Measurements from ENCODE around the gene GAB2.
"Not testable (repeated sequence)": the region's sequence is repeated elsewhere in the genome, so short reads cannot be mapped to it uniquely, and the experiment has no call there.

GAB2 gene, protein sequence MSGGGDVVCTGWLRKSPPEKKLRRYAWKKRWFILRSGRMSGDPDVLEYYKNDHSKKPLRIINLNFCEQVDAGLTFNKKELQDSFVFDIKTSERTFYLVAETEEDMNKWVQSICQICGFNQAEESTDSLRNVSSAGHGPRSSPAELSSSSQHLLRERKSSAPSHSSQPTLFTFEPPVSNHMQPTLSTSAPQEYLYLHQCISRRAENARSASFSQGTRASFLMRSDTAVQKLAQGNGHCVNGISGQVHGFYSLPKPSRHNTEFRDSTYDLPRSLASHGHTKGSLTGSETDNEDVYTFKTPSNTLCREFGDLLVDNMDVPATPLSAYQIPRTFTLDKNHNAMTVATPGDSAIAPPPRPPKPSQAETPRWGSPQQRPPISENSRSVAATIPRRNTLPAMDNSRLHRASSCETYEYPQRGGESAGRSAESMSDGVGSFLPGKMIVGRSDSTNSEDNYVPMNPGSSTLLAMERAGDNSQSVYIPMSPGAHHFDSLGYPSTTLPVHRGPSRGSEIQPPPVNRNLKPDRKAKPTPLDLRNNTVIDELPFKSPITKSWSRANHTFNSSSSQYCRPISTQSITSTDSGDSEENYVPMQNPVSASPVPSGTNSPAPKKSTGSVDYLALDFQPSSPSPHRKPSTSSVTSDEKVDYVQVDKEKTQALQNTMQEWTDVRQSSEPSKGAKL

DNA sequence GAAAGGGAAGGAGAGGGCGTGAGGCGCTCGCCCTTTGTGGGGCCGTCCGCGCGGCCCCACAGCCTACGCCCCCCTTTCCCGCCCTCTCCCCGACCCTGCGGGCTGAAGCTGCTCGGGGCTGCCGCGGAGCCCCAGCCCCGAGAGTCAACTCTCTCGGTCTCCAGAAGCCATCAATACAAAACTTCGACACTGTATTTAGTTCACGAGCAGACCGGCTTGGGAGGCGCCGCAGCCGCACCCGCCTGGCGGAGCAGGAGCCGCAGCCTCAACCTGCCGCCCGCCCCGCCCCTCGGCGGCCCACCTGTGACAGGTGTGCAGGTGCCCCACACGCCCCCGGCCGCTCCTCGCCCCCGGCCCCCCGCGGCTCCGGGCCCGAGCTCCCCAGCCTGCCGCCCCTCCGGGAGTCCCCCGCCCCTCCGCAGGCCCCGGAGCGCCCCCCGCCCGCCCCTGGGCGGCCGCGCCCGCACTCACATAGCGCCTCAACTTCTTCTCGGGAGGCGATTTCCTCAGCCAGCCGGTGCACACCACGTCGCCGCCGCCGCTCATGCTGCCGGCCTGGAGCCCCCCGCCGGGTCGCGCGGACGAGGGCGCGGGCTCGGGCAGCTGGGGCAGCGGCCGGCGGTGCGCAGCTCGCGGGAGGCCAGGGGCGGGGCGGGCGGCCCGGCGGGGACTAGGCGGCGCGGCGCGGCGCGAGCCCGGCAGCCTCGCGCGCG lies at the start of gene GAB2:
TSS of gene GAB2 (minus strand) at position 646 of the 713 bp plus-strand sequence. CDS start at position 546, 100 bp downstream.
- no peak for DNase-seq (ENCODE audit: low read depth)

GRCh38 chr11:78467370-78467769 lies 49.8 kb upstream of the GAB2 start:
- no peak for DNase-seq (ENCODE audit: low read depth)

DNA sequence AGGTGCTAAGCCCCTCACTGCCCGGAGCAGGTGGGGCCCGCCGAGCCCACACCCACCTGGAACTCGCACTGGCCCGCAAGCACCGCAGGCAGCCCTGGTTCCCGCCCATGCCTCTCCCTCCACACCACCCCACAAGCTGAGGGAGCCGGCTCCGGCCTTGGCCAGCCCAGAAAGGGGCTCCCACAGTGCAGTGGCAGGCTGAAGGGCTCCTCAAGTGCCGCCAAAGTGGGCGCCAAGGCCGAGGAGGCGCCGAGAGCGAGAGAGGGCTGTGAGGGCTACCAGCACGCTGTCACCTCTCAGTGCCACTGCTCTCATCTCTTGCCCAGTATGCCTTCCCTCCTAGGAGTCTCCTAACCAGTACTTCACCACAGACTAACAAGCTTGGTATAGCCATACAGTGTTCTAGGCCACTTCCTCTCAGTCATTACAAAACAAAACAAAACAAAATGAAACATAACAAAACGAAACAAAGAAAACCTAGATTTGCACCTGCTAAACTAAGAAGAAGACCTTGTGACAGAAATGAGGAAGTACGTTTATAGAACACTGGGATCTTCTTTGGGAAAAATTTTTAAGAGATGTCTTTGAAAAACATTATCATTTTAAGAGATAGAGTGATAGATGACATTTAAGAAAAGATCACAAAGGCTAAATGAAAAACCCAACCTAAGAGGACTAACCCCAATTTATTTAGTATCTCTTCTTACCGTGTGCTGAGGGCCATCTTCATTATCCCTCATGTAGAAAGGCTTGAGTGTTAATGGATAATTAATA lies 47.7 kb upstream of the GAB2 start:
- DNase-seq (ENCODE audit: low read depth) = peak; percentile 0

- DNase-seq (ENCODE audit: low read depth) = not testable (repeated sequence)
Measured at GRCh38 chr11:78464787-78465168, 47.2 kb upstream of the GAB2 start.

DNA sequence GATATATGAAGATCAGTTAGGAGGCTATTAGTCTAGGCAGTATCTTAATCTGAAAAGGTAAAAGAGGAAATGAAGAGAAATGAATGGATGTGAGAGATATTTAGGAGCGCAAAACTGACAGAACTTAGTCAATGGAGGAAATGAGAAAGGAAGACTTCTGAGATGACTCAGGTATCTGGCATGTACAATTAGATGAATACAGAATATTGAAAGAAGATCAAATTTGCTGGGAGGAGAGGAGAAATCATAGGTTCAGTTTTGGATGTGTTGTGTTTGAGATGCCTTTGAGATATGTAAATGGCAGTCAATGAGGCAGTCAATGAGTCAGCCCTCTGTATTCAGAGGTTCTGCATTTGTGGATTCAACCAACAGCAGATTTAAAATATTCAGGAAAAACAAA lies 42.9 kb upstream of the GAB2 start:
- DNase-seq (ENCODE audit: low read depth) = no peak

DNA sequence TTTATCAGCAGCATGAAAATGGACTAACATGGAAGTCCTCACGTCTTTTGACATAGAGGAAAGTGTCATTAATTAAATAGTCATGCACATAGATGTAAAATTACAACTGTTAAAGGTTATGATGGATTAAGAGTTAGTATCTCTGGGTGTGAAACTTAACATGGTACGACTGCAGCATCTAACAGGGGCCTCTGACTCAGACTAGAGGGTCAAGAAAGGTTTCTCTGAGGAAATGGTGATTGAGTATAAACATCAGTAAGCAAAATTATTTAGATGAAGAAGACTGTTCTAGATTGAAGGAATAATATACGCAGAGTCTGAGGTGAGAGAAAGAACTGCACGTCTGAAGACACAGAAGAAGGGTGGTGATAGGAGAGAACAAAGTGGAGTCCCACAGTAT lies 42.1 kb upstream of the GAB2 start:
- no peak for DNase-seq (ENCODE audit: low read depth)

- DNase-seq (ENCODE audit: low read depth) = no peak
Measured at GRCh38 chr11:78457448-78457847, 39.8 kb upstream of the GAB2 start.

DNA sequence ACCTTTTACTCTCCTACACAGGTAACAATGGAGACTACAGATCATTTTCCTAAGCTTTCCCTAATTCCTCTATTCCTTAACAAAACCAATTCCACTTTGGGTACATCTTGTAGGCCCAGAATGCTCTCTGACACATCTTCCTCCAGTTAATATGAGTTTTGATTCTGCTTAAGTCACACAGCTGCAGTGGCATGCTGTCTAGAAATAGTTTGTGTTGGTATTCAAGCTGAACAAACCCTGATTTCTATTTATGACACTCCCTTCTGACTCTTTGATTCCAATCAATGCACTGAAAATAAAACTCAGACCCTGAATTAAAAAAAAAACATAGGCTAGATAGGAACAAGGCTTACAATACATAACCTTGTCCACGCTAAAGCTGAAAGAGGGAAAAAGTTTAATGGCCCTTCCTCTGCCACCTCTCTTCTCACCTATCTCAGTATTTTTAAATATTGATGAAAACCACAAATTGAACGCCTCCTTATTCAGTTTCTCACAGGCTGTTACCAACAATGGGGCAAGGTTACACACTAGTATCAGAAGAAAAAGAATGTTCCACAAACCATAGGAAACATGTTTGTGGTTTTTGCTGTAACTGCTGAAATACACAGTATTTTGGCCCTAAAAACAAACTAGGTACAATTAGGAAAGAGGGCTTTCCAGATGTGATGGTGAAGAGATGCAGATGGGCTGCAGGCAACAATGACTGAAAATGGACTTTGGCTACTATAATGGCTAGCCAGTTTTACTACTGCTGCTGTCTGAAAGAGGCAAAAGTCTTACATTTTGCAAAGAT lies 35.7 kb upstream of the GAB2 start:
- no peak for DNase-seq (ENCODE audit: low read depth)

DNA sequence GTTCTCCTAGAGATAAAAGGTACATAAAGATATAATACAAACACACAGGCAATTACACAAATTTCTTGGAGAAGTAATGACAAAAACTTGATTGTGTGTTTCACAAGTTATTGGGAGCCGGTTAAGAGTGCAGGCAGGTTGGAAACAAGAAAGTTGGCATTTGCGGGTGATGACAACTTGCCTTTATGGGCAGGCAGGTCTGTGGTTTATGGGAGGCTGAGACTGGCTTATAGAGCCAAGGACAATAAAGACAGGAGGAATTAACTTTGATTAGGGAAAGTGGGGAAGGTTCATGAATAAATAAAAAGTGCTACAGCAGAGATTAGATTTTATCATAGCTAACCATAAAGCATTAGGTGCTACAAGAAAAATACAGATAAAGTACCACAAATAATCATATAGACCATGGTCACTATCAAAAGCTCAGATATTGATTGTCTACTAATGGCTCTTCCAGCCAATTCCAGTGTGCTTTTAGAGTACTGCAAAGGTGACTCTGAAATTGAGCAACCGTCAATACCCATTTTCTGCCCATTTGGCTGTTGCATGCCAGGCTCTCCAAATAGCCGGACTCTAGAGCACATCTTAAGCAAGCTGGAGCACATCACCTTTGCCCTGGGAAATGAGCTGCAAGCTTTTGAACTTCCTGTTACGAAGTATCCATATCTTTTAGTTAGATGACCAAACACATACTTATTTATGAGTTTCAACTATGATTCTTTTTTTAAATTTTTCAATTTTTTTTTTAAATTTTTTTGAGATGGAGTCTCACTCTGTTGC lies 33.9 kb upstream of the GAB2 start:
- no peak for DNase-seq (ENCODE audit: low read depth)

- no peak for DNase-seq (ENCODE audit: low read depth)
Measured at GRCh38 chr11:78450866-78451265, 33.2 kb upstream of the GAB2 start.

DNA sequence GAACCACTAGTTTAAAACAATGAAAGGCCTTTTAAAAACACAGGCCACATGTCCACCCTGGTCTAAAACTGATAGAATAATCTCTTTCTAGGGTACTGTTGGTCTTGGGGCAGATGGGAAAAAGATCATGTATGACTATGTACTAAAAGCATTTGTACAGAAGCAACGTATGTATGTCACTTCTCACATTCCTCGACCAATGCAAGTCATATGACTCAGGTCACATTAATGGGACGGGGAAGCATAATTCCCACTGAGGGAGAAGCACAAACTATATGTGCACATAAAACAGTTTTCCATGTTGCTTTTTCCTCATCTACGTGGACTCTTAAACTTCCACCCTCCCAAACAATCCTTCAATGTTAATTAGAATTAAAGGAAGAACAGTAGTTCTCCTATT lies 32.2 kb upstream of the GAB2 start:
- no peak for DNase-seq (ENCODE audit: low read depth)

DNA sequence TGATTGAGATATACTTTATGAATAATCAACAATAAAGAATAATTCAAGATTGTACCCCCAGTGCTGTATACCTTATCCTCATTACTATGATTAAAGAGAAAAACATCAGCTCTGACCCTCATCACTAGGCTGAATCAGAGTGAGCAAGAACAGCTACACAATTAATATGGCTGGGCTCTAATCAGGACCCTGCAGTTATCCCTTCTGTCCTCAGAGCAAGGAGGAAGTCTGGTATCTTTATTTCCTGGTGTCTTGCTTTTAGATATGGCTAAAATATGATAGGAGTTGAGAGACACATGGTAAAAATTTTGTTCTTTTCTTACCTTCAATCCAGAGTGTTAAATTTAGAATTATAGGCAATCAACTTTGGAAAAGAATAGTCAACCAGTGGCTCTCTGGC lies 28.6 kb upstream of the GAB2 start:
- no peak for DNase-seq (ENCODE audit: low read depth)

DNA sequence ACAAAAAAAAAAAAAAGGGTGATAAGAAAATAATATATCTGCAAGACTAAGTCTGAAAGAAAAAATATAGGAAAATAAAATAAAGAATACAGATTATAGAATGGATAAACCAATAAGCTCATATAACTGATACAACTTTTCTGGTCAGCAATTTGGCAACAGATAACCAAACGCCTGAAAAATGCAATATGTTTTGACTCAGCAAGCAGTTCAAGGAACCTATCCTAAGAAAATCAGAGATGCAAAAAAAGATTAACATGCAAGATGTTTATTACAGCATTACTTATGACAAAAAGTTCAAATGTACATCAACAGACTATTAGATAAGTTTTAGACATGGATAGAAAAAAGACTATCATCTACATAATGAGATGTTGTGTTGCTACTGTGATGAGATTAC lies 27.1 kb upstream of the GAB2 start:
- no peak for DNase-seq (ENCODE audit: low read depth)

DNA sequence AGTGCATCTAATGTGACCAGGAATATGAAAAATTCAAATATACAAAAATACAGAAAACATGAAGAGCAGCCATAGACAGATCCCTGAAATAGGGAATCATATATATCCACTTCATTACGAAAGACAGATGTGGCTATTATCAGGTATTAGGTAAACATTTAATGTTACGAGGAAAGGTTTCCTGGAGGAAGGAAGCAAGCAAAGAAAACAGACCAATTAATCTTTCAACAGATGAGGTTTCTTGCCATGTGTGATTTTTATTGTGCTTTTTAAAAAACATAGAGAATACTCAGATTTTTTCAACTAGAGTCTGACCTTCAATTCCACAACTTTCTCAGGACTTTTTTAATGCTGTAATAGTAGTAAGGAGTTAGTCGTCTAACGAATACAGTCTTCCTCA lies 24.3 kb upstream of the GAB2 start:
- DNase-seq (ENCODE audit: low read depth) = no peak

DNA sequence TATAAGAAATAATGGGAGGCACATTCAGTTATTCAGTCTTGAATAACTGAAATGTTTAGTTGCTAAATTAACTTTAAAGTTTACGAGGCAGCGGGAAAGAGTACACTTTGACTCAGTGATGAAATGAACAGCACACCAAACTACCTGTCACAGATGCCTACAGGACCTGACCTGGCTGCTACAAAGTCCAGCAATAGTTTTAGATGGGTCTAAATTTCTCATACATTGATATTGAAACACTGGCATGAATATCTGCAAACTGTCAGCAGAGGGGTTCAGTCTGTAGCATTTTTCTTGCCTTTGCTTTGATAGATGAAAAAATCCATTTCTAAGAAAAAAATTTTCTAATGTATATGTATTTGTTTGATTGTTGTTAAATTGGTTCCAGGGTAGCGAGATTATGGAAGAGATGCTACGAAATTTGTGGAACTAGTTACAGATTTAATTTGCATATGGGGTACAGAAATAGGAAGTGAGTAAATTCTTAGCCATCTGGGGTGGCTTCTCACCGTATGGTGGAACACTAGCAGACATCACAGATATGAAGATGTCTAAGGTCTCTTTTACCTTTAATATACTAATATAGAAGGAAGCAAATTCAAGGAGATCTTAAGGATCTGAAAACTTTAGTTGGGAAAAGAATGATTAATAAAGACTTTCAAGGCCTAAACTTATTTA lies 20.8 kb upstream of the GAB2 start:
- DNase-seq (ENCODE audit: low read depth) = no peak

GRCh38 chr11:78432956-78433355 lies 15.3 kb upstream of the GAB2 start:
- no peak for DNase-seq (ENCODE audit: low read depth)

- no peak for DNase-seq (ENCODE audit: low read depth)
Measured at GRCh38 chr11:78432058-78432515, 14.5 kb upstream of the GAB2 start.

DNA sequence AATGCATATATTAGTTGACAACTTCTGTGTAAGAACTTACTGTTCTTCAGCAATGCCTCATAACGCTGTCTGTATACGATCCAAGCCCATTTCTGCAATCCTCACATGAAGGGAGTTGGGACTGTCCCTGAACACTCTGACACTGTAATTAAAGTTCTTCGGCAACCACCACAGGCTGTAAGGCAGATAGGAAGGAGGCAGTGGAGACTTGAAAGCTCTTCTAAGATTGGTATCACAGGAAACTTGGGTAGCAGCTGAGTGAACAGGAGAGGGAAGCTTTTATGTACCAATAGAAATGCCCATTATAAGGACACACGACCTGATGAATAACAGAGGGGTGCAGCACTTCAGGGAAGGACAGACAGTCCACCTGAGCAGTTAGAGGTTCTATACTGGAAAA lies 12.0 kb upstream of the GAB2 start:
- DNase-seq (ENCODE audit: low read depth) = no peak

DNA sequence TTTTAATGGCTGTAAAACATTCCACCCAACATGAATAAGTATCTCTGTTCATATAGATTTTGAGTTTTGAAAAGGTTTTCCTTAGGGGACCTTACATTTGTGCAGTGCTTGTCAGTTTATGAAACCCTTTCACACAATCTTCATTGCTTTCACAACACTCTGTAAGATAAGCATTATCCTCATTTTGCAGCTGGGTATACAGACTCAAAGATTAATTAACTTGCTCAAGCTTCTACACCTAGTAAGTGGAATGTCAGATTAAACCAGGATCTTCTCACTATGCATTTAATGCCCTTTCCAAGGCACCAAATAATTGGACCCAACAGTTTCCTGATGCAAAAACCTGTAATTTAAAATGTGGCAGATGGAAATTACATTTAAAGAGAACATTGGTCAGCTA lies 11.6 kb upstream of the GAB2 start:
- DNase-seq (ENCODE audit: low read depth) = no peak

GRCh38 chr11:78428773-78429172 lies 11.2 kb upstream of the GAB2 start:
- no peak for DNase-seq (ENCODE audit: low read depth)

Measured in activated T-cell treated with anti-CD3 and anti-CD28 coated beads for 1 hour (primary cell).